EH (cell line): ENCODE results near the gene TRAM2.
"Not testable (repeated sequence)": the region's sequence is repeated elsewhere in the genome, so short reads cannot be mapped to it uniquely, and the experiment has no call there.

ENCODE experiments used
- DNase-seq: peaks from one replicate; pipeline ENCODE4 v3.0.0-alpha.2; 2015; ENCODE audit warnings: low read depth

The TRAM2 gene

DNA sequence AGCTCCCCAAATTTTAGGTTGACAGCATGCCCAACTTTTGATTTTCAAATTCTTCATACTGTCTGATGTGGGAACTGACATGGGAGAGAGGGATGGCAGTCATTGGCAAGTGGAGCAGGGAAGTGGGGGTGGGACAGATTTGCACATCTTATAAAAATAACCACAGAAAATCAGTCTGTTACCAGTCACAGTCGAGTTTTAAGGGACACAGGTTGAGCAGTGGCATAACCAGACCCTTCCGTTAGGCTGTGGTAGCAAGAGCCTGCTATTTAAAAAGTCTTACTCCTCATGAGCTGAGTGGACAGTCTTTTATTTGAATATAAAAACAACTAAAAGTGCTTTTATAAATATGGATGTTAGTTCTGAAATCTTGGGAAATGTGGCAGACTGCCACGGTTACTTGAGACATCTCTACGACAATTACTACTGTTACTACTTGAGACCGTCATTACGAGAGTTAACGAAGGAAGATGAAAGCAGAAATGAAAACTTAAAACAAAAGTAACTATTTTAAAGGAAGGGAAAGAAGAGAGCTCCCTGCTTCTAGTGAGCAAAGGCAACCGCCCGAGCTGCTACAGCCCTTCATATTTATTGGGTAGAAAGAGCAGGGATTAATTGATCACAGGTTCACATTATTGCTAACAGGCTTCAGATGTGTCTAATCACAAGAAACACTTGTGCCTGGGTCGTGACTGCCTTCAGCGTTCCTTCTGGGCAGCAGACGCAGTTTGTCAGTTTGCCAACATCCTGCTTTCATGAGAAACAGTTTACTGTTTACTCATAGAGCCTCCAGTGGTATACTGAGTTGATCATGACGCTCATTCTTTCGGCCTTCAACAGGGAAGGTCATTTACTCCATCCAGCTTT lies 85.4 kb downstream of the TRAM2 start:
- peak; percentile 76 for DNase-seq

DNA sequence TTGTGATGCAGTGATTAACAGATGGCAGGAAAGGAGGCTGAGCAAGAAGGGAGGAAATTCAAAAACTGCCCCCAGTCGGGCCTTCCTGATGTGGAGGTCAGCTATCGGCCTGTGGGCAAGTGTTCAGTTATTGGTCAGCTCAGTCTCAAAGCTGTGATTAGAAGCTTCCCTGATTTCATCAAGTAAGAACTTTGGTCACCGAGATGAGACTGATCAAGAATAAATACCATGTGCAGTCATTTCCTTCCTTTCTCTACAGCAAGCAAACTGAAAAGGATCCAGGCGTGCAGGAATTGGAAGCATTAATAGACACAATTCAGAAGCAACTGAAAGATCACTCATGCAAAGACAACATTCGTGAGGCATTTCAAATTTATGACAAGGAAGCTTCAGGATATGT lies 87.0 kb downstream of the TRAM2 start:
- DNase-seq: no peak

DNA sequence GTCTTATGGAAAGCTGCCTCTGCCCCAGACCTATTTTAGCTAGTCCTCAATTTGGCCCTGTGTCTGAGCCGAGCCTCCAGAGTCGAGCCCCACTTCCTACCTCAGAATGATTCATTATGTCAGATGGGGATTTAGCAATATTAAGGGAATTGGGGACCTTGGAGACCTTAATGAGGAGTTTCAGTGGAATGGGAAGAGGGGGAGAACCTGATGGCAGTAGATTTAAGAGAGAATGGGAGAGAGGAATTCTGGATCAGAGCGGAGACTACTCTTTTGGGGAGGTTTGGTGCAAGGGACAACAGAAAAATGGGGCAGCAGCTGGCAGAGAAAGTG lies 93.2 kb downstream of the TRAM2 start:
- DNase-seq: no peak

DNA sequence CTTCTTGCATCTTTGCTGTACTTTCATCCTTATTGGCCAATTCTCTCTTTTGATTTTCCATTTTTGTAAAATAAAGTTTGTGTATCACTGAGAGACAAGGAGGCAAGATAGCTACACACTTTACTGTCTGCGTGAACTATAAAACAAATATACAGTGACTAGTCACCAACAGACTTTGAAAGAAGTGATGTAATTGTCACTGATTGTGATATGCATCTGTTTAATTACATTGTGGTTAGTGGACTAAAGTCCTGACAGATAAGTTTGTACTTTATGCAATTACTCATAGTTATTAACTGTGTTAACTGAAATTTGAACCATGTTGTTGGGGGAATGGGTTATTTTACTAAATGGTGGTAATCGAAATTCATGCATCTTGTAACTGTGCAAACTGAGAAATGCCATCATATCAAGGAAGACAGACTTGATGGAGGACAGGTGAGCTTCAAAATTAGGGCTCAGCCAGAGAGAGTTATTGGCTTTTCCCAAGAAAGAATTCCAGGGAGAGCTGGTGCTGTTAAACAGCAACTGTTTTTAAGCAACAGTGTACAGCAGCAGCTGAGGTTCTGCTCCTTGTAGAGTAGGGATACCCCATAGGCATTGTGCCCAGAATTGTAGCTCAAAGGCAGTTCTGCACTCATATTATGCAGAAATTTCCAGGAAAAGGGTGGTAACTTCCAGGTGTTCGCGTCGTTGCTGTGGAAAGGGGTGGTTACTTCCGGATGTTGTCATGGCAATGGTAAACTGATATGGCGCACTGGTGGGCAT lies 93.8 kb downstream of the TRAM2 start:
- peak; percentile 48 for DNase-seq

DNA sequence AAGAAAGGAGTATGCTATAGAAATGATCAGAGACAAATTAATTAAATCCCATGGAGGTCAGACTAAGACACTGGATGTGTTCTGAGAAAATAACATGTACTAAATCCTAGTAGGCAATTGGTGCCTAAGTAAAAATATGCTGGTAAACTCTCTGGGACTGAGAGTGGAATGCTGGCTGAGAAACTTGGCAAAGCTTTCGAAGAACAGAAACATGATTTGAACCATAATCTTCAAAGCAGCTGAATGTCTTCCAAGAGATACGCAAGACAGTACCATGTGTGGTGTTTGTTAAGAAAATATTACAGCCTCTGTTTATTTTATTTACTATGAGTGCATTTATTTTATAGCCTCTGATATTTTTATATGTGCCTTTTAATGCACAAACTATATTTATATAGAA lies 101.6 kb downstream of the TRAM2 start:
- DNase-seq: peak; percentile 22

DNA sequence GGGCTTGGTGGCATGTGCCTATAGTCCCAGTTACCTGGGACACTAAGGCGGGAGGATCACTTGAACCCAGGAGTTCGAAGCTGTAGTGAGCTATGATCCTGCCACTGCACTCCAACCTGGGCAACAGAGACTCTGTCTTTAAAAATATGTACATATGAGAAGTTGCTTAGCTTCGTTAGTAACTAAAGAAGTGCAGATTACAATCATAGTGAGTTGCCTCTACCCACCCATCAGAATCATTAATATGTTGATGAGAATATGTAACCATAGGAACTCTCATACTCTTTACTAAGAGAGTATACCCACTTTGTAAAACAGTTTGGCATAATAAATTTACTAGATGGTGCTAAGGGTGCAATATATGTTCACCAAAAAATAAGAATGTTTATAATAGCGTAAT lies 102.7 kb downstream of the TRAM2 start:
- no peak for DNase-seq

DNA sequence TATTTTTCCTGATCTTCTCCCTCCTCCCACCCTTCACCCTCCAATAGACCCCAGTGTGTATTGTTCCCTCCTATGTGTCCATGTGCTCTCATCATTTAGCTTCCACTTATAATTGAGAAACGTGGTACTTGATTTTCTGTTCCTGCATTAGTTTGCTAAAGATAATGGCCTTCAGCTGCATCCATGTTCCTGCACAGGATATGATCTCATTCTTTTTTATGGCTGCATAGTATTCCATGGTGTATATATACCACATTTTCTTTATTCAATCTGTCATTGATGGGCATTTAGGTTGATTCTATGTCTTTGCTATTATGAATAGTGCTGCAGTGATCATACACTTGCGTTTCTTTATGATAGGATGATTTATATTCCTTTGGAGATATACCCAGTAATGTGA lies 115.7 kb downstream of the TRAM2 start:
- DNase-seq: not testable (repeated sequence)

DNA sequence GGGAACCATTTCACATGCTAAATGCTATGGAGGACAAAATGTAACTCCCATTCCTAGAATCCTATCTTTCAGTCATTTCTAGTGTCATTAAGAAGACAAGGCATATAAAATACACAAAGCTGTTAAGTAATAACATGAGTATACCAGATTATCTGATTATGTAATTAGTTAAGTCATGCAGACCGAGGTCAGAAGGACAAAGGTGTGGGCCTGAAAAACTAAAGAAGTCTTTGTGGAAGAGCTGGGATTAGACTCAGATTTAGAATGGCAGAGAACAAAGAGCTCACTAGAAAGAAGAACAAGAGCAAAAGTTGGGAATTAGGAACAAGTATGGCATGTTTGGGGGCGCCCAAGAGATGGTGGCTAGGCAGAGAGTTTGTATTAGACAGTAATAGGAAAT lies 119.8 kb downstream of the TRAM2 start:
- DNase-seq: no peak

DNA sequence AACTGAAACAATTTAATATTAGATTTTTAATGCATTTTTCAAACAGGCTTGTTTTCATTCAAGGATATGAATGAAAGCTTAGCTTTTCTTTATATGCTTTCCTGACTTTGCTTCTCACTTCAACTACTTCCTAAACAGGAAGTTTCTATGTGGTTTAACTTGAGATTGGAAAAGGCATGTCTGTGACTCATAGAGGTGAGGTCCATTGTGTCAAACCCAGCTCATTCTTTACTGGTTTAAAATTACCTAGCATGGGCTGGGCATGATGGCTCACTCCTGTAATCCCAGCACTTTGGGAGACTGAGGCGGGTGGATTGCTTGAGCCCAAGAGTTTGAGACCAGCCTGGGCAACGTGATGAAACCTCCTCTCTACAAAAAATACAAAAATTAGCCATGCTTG lies 122.3 kb downstream of the TRAM2 start:
- DNase-seq: peak; percentile 14
